GM18511 (cell line): ENCODE measurements around the gene CBFA2T2.
"Not testable (repeated sequence)": the region's sequence is repeated elsewhere in the genome, so short reads cannot be mapped to it uniquely, and the experiment has no call there.

Experiments used
- ATAC-seq: cut with Tn5 transposase; IDR thresholded peaks from one replicate; pipeline ENCODE4 v1.9.1; 2021; ENCODE audit warnings: mild to moderate bottlenecking, moderate library complexity; ENCODE audit not compliant: unreplicated experiment

Gene CBFA2T2

GRCh38 chr20:33689973-33690372 lies 200.1 kb downstream of the CBFA2T2 start:
- ATAC-seq: no peak

- ATAC-seq: no peak
These were observed 203.4 kb downstream of the CBFA2T2 start for GRCh38 chr20:33693289-33693688.

GRCh38 chr20:33693741-33694638 lies 204.1 kb downstream of the CBFA2T2 start:
- no peak for ATAC-seq

GRCh38 chr20:33694639-33695012 lies 204.7 kb downstream of the CBFA2T2 start:
- ATAC-seq: no peak

- no peak for ATAC-seq
These were observed 206.6 kb downstream of the CBFA2T2 start for GRCh38 chr20:33696448-33696847.

GRCh38 chr20:33697129-33697528 lies 207.2 kb downstream of the CBFA2T2 start:
- no peak for ATAC-seq

- not testable (repeated sequence) for ATAC-seq
These were observed 209.1 kb downstream of the CBFA2T2 start for GRCh38 chr20:33698966-33699365.
